HepG2 (cell line): ENCODE data around the gene KRCC1. TPM values are rescaled to one million over a fixed set of nuclear protein-coding genes. Genes with fewer than 3 reads are reported as not detected.

Experiments
- ATF7 ChIP-seq, 2 experiments: fragments of 450-650 bp in 1 of 2; sonication (generic) in 1 of 2; formaldehyde crosslinking in 1 of 2; IDR thresholded peaks; 2 replicates each; pipeline versions ENCODE4 v1.4.0 to v1.6.1; 2016 to 2020; ENCODE audit warnings: antibody characterized with exemption in 1 of 2, mild to moderate bottlenecking in 1 of 2, missing genetic modification reagents in 1 of 2
- CBX5 ChIP-seq: sonication (generic); formaldehyde crosslinking; IDR thresholded peaks from 2 replicates; pipeline ENCODE4 v1.4.0; 2020; ENCODE audit warnings: missing genetic modification reagents, borderline replicate concordance
- CREBL2 ChIP-seq: sonication (generic); formaldehyde crosslinking; IDR thresholded peaks from 2 replicates; pipeline ENCODE4 v1.8.1; 2023; ENCODE audit warnings: missing genetic modification reagents, mild to moderate bottlenecking, borderline replicate concordance
- DBP ChIP-seq: sonication (generic); formaldehyde crosslinking; IDR thresholded peaks from 2 replicates; pipeline ENCODE4 v1.4.0; 2020; ENCODE audit warnings: missing genetic modification reagents; ENCODE audit errors: not compliant biosample characterization
- FOSL1 ChIP-seq: sonication (generic); formaldehyde crosslinking; IDR thresholded peaks from 2 replicates; pipeline ENCODE4 v1.9.0; 2021; ENCODE audit warnings: missing genetic modification reagents, borderline replicate concordance
- KDM3A ChIP-seq: IDR thresholded peaks from 2 replicates; pipeline ENCODE4 v1.6.1; 2018; ENCODE audit warnings: low read depth, missing compliant biosample characterization
- MATR3 ChIP-seq: sonication (generic); formaldehyde crosslinking; IDR thresholded peaks from 2 replicates; pipeline ENCODE4 v1.4.0; 2020; ENCODE audit warnings: missing genetic modification reagents
- MAZ ChIP-seq, 2 experiments: sonication (generic) in 1 of 2; formaldehyde crosslinking in 1 of 2; IDR thresholded peaks; 2 replicates each; pipeline versions ENCODE4 v1.5.0 to v1.6.1; 2012 to 2020; ENCODE audit warnings: low read depth in 2 of 2, mild to moderate bottlenecking in 2 of 2, borderline replicate concordance in 1 of 2, improper control_type of control experiment in 1 of 2, low read length in 1 of 2, missing genetic modification reagents in 1 of 2, moderate library complexity in 1 of 2
- MXD4 ChIP-seq: IDR thresholded peaks from 2 replicates; pipeline ENCODE4 v1.6.1; 2016; ENCODE audit warnings: mild to moderate bottlenecking, missing biosample characterization, missing genetic modification reagents
- NBN ChIP-seq: fragments of 450-650 bp; conservative IDR thresholded peaks from 2 replicates; pipeline ENCODE4 v1.6.1; 2017
- NCOR1 ChIP-seq: fragments of 200-600 bp; sonication (generic); IDR thresholded peaks from 2 replicates; pipeline ENCODE4 v1.7.0; 2017; ENCODE audit warnings: antibody characterized with exemption, low read length, borderline replicate concordance
- ONECUT2 ChIP-seq: sonication (generic); formaldehyde crosslinking; IDR thresholded peaks from 2 replicates; pipeline ENCODE4 v1.4.0; 2020; ENCODE audit warnings: missing genetic modification reagents
- PHF5A ChIP-seq: IDR thresholded peaks from one replicate; pipeline ENCODE4 v1.6.1; 2018; ENCODE audit warnings: low read depth, missing genetic modification reagents; ENCODE audit not compliant: unreplicated experiment
- PLSCR1 ChIP-seq: sonication (generic); formaldehyde crosslinking; IDR thresholded peaks from 2 replicates; pipeline ENCODE4 v1.5.0; 2020; ENCODE audit warnings: missing genetic modification reagents, mild to moderate bottlenecking, borderline replicate concordance
- RFXAP ChIP-seq: sonication (generic); formaldehyde crosslinking; IDR thresholded peaks from 2 replicates; pipeline ENCODE4 v1.4.0; 2020; ENCODE audit warnings: missing genetic modification reagents, borderline replicate concordance
- RXRB ChIP-seq: IDR thresholded peaks from 2 replicates; pipeline ENCODE4 v1.6.1; 2016; ENCODE audit warnings: borderline replicate concordance, missing genetic modification reagents, missing compliant biosample characterization
- SAP130 ChIP-seq: IDR thresholded peaks from 2 replicates; pipeline ENCODE4 v1.6.1; 2016; ENCODE audit warnings: low read depth
- SNAI1 ChIP-seq: sonication (generic); formaldehyde crosslinking; IDR thresholded peaks from 2 replicates; pipeline ENCODE4 v1.5.0; 2020; ENCODE audit warnings: mild to moderate bottlenecking, missing genetic modification reagents, borderline replicate concordance
- THAP7 ChIP-seq: sonication (generic); formaldehyde crosslinking; IDR thresholded peaks from 2 replicates; pipeline ENCODE4 v1.8.1; 2023; ENCODE audit warnings: mild to moderate bottlenecking, missing genetic modification reagents
- TOPORS ChIP-seq: sonication (generic); formaldehyde crosslinking; IDR thresholded peaks from 2 replicates; pipeline ENCODE4 v1.8.0; 2023; ENCODE audit warnings: mild to moderate bottlenecking, missing genetic modification reagents
- YY1 ChIP-seq: IDR thresholded peaks from 2 replicates; pipeline ENCODE4 v1.6.1; 2011; ENCODE audit warnings: low read length, low read depth, moderate library complexity, mild to moderate bottlenecking; ENCODE audit not compliant: insufficient read depth, insufficient replicate concordance
- ZBTB46 ChIP-seq: sonication (generic); formaldehyde crosslinking; IDR thresholded peaks from 2 replicates; pipeline ENCODE4 v1.4.0; 2020; ENCODE audit warnings: mild to moderate bottlenecking, missing genetic modification reagents, borderline replicate concordance
- ZFP36L2 ChIP-seq: sonication (generic); formaldehyde crosslinking; IDR thresholded peaks from 2 replicates; pipeline ENCODE4 v1.4.0; 2020; ENCODE audit warnings: missing genetic modification reagents
- ZNF3 ChIP-seq: IDR thresholded peaks from 2 replicates; pipeline ENCODE4 v1.7.0; 2017; ENCODE audit warnings: inconsistent platforms
- ZNF777 ChIP-seq: sonication (generic); formaldehyde crosslinking; IDR thresholded peaks from 2 replicates; pipeline ENCODE4 v1.4.0; 2020; ENCODE audit warnings: missing genetic modification reagents
- polyA plus RNA-seq, 8 experiments: library from polyadenylated mRNA; depleted of rRNA in 3 of 8; stranded (reverse) in 7 of 8; unstranded in 1 of 8; fragments of >200 nt; fragmentation: Illumina TruSeq in 4 of 8; extraction: Trizol in 4 of 8; gene quantifications; 2 replicates each; pipeline versions ENCODE4 v1.2.1 to v1.2.3, GENCODE V29; 2011 to 2016; ENCODE audit warnings: low read depth in 4 of 8, missing spikeins in 1 of 8, mixed read lengths in 1 of 8; ENCODE audit not compliant: insufficient read depth in 1 of 8
- total RNA-seq, 5 experiments: library from RNA; depleted of rRNA; stranded (reverse); fragments of >200 nt; fragmentation: Illumina TruSeq; extraction: Trizol; gene quantifications; 2 replicates each; pipeline ENCODE4 v1.2.3, GENCODE V29; 2016; ENCODE audit warnings: low read depth in 1 of 5

KRCC1 gene
- total and polyA plus RNA-seq, 2 of the 13 experiments (the other 11 are each of a cell fraction or from before 2014, with no cell fraction given): 6.5 to 7.7 TPM

- TF ChIP-seq KDM3A (CRISPR knock-in tag) (0 out of 2 replicates have a peak, but pooled peaks have one; percentile 78), PLSCR1 (CRISPR knock-in tag) (0 out of 2 replicates have a peak, but pooled peaks have one; percentile 27), RXRB (CRISPR knock-in tag) (peak; percentile 29; the same call in 1 of the 2 replicates), CBX5 (peak; percentile 50; the same call in 1 of the 2 replicates), NCOR1 (no peak), ONECUT2 (CRISPR knock-in tag) (0 out of 2 replicates have a peak, but pooled peaks have one; percentile 40), SNAI1 (CRISPR knock-in tag) (no peak), YY1 (peak; percentile 93), ZNF3 (CRISPR knock-in tag) (no peak), ZFP36L2 (no peak), MXD4 (CRISPR knock-in tag) (0 out of 2 replicates have a peak, but pooled peaks have one; percentile 57), ATF7 (IDR thresholded peaks at IDR 0.05) (no peak), ATF7 (CRISPR knock-in tag; IDR thresholded peaks at IDR 0.05) (peak; percentile 35; the same call in 1 of the 2 replicates), THAP7 (0 out of 2 replicates have a peak, but pooled peaks have one; percentile 32), MATR3 (no peak), RFXAP (CRISPR knock-in tag) (peak; percentile 70; the same call in 1 of the 2 replicates), NBN (no peak), SAP130 (CRISPR knock-in tag) (peak; percentile 87), DBP (CRISPR knock-in tag) (peak; percentile 49), TOPORS (CRISPR knock-in tag) (no peak), MAZ (IDR thresholded peaks at IDR 0.05; ENCODE audit: borderline replicate concordance, low read depth, low read length) (0 out of 2 replicates have a peak, but pooled peaks have one; percentile 70), MAZ (CRISPR knock-in tag; IDR thresholded peaks at IDR 0.05; ENCODE audit: low read depth) (peak; percentile 89; the same call in 1 of the 2 replicates), ZNF777 (CRISPR knock-in tag) (peak; percentile 42), CREBL2 (CRISPR knock-in tag) (peak; percentile 89; the same call in 1 of the 2 replicates), PHF5A (CRISPR knock-in tag) (peak; percentile 23), ZBTB46 (CRISPR knock-in tag) (0 out of 2 replicates have a peak, but pooled peaks have one; percentile 23), FOSL1 (CRISPR knock-in tag) (no peak; the same call in 1 of the 2 replicates)
These were observed at the start of gene KRCC1 (continued) for GRCh38 chr2:88055371-88056128.
